Natural killer cell (primary cell): ENCODE results near the gene FAM171A1. TPM values are rescaled to one million over a fixed set of nuclear protein-coding genes. Genes with fewer than 3 reads are reported as not detected.

Experiments used
- ATAC-seq, 3 donors: fragments of 150-1000 bp in 2 of 3; fragments of 200-7000 bp in 1 of 3; cut with Tn5 transposase; 1 replicate in 1 of 3; 2 replicates in 2 of 3; pipeline ENCODE4 v1.10.0; 2021; ENCODE audit warnings: mild to moderate bottlenecking in 2 of 3, moderate library complexity in 2 of 3
- DNase-seq, 2 donors: peaks; one replicate each; pipeline versions ENCODE4 v3.0.0 to v3.0.0-alpha.2; 2013 to 2021; ENCODE audit warnings: mixed read lengths in 1 of 2
- H3K27ac ChIP-seq: one replicate; pipeline ENCODE4 v1.5.1; 2013; ENCODE audit warnings: mild to moderate bottlenecking, low read length
- H3K27me3 ChIP-seq: one replicate; pipeline ENCODE4 v1.6.1; 2013; ENCODE audit warnings: low read length; ENCODE audit not compliant: control insufficient read depth, insufficient read depth
- H3K36me3 ChIP-seq: one replicate; pipeline ENCODE4 v1.6.1; 2013; ENCODE audit warnings: low read length; ENCODE audit not compliant: control insufficient read depth, insufficient read depth
- H3K4me1 ChIP-seq: one replicate; pipeline ENCODE4 v1.6.1; 2013; ENCODE audit warnings: low read length; ENCODE audit not compliant: control insufficient read depth, insufficient read depth
- H3K4me3 ChIP-seq: one replicate; pipeline ENCODE4 v1.5.1; 2013; ENCODE audit warnings: low read length
- H3K9me3 ChIP-seq: one replicate; pipeline ENCODE4 v1.6.1; 2013; ENCODE audit warnings: low read length; ENCODE audit not compliant: control insufficient read depth, insufficient read depth
- H3K27ac Mint-ChIP-seq, 2 donors: one replicate each; pipeline ENCODE4 v1.8.0; 2022; ENCODE audit warnings: mild to moderate bottlenecking in 2 of 2, mixed read lengths in 2 of 2, moderate library complexity in 1 of 2
- H3K27me3 Mint-ChIP-seq, 2 donors: one replicate each; pipeline ENCODE4 v1.8.0; 2022; ENCODE audit warnings: low read depth in 2 of 2, mixed read lengths in 2 of 2
- H3K36me3 Mint-ChIP-seq: one replicate; pipeline ENCODE4 v1.8.0; 2022; ENCODE audit warnings: mixed read lengths
- H3K4me1 Mint-ChIP-seq, 2 donors: one replicate each; pipeline ENCODE4 v1.8.0; 2022; ENCODE audit warnings: mixed read lengths in 2 of 2
- H3K4me3 Mint-ChIP-seq: one replicate; pipeline ENCODE4 v1.8.0; 2022; ENCODE audit warnings: mild to moderate bottlenecking, moderate library complexity, mixed read lengths
- H3K9me3 Mint-ChIP-seq, 2 donors: one replicate each; pipeline ENCODE4 v1.8.0; 2022; ENCODE audit warnings: mixed read lengths in 2 of 2
- CTCF ChIP-seq: fragments of 200-600 bp; IDR thresholded peaks from one replicate; pipeline ENCODE4 v1.8.0; 2022; ENCODE audit warnings: antibody characterized with exemption
- WGBS: methylation state at CpG from one replicate; pipeline ENCODE4 v1.1.7; 2013; ENCODE audit warnings: missing lambda C conversion rate; ENCODE audit not compliant: insufficient coverage; 5-methylcytosine and 5-hydroxymethylcytosine counted together
- intact Hi-C: fragments of 100-400 bp; cut with micrococcal nuclease; formaldehyde crosslinking; loops from one replicate; pipeline ENCODE4 v1.14.2; 2022
- total RNA-seq, 4 donors: library from RNA; stranded (reverse); fragments of 120-200 nt in 1 of 4; gene quantifications; one replicate each; pipeline versions ENCODE4 v1.2.3 to v1.2.4, GENCODE V29; 2013 to 2022

FAM171A1 gene
- total RNA-seq, 3 donors from 2014 or later (not counting 1 experiment from before 2014, with no cell fraction given), result 0.99 to 2.3 (median 1.6) TPM

GRCh38 chr10:15351099-15351820, 19.8 kb downstream of the FAM171A1 start:
- Mint-ChIP-seq H3K27me3 (peaks cover 4 to 27% of the 10 kb centered on the region in 2 donors), H3K4me3 (no peak overlapping the region), H3K36me3 (no peaks in the 10 kb centered on the region), H3K9me3 (no peaks in the 10 kb centered on the region), H3K27ac (no peak overlapping the region), H3K4me1 (no peaks in the 10 kb centered on the region)
- DNase-seq (no peak), ATAC-seq (no peak)
- Histone ChIP-seq H3K4me3 (no peak overlapping the region), H3K27me3 (peaks cover 3% of the 10 kb centered on the region), H3K9me3 (no peaks in the 10 kb centered on the region), H3K27ac (no peak overlapping the region), H3K4me1 (no peaks in the 10 kb centered on the region), H3K36me3 (no peaks in the 10 kb centered on the region)
- no peak for TF ChIP-seq CTCF
- 67% methylated on average over 11 of the region's 12 CpGs for WGBS
- intact Hi-C loops, result no loop called here

- H3K9me3 Mint-ChIP-seq, result no peaks in the 10 kb centered on the region
- H3K4me3 Mint-ChIP-seq, result no peak overlapping the region
- no peaks in the 10 kb centered on the region for H3K36me3 Mint-ChIP-seq
- Histone ChIP-seq H3K4me1 (no peaks in the 10 kb centered on the region), H3K27ac (no peak overlapping the region), H3K4me3 (no peak overlapping the region), H3K27me3 (peaks cover 3% of the 10 kb centered on the region), H3K9me3 (no peaks in the 10 kb centered on the region), H3K36me3 (no peaks in the 10 kb centered on the region)
- no peak overlapping the region for H3K27ac Mint-ChIP-seq
- H3K27me3 Mint-ChIP-seq, result peaks cover 15 to 46% of the 10 kb centered on the region in 2 donors
- no peaks in the 10 kb centered on the region for H3K4me1 Mint-ChIP-seq
- intact Hi-C loops, result no loop called here
- ATAC-seq (no peak), DNase-seq (no peak)
- no peak for TF ChIP-seq CTCF
- WGBS, result 78% methylated on average over 5 of the region's 5 CpGs
Measured at GRCh38 chr10:15349112-15349511, 22.0 kb downstream of the FAM171A1 start.

GRCh38 chr10:15348579-15348978, 22.5 kb downstream of the FAM171A1 start:
- no peaks in the 10 kb centered on the region for H3K36me3 Mint-ChIP-seq
- intact Hi-C loops, result no loop called here
- H3K9me3 ChIP-seq, result no peaks in the 10 kb centered on the region
- whole genome bisulfite sequencing, result 77% methylated on average over 8 of the region's 8 CpGs
- H3K36me3 ChIP-seq, result no peaks in the 10 kb centered on the region
- no peak for DNase-seq
- no peak for TF ChIP-seq CTCF
- H3K27ac Mint-ChIP-seq, result no peak overlapping the region
- no peak for ATAC-seq
- no peak overlapping the region for H3K27ac ChIP-seq
- H3K9me3 Mint-ChIP-seq, result no peaks in the 10 kb centered on the region
- H3K4me1 Mint-ChIP-seq, result no peaks in the 10 kb centered on the region
- H3K4me1 ChIP-seq, result no peaks in the 10 kb centered on the region
- peak overlapping the region; percentile 37 for H3K4me3 Mint-ChIP-seq
- no peak overlapping the region for H3K4me3 ChIP-seq
- peaks cover 3% of the 10 kb centered on the region for H3K27me3 ChIP-seq
- H3K27me3 Mint-ChIP-seq, result peaks cover 15 to 50% of the 10 kb centered on the region in 2 donors

- Histone ChIP-seq H3K36me3 (no peaks in the 10 kb centered on the region), H3K4me3 (no peak overlapping the region), H3K27ac (no peak overlapping the region), H3K9me3 (no peaks in the 10 kb centered on the region), H3K27me3 (no peaks in the 10 kb centered on the region), H3K4me1 (no peaks in the 10 kb centered on the region)
- ATAC-seq, result no peak
- Mint-ChIP-seq H3K4me3 (no peak overlapping the region), H3K27ac (no peak overlapping the region), H3K9me3 (no peaks in the 10 kb centered on the region), H3K36me3 (no peaks in the 10 kb centered on the region), H3K27me3 (peaks cover 15 to 37% of the 10 kb centered on the region in 2 donors), H3K4me1 (no peaks in the 10 kb centered on the region)
- no peak for TF ChIP-seq CTCF
- no peak for DNase-seq
- WGBS, result 79% methylated on average over 5 of the region's 6 CpGs
- intact Hi-C loops, result no loop called here
Measured at GRCh38 chr10:15347150-15347549, 23.9 kb downstream of the FAM171A1 start.
